ENCODE results near the gene TMEM218. TPM values are rescaled to one million over a fixed set of nuclear protein-coding genes. Genes with fewer than 3 reads are reported as not detected.

The TMEM218 gene
- total RNA-seq: 28.0 and 31.9 TPM in 2 replicates
- polyA plus RNA-seq: 33.9 and 34.8 TPM in 2 replicates
- polyA plus RNA-seq (2012): 19.1 and 19.3 TPM in 2 replicates
- 14.9 and 15.6 TPM in 2 replicates for polyA minus RNA-seq (ENCODE audit: low replicate concordance)

- Histone ChIP-seq H4K20me1 (ENCODE audit: control insufficient read depth, extremely low read depth, insufficient read depth, low read length) (no peaks in the 10 kb centered on the region), H3K4me1 (ENCODE audit: control insufficient read depth, extremely low read depth, insufficient read depth, low read length) (peaks cover 2% of the 10 kb centered on the region), H3K9me3 (ENCODE audit: control insufficient read depth, insufficient read depth, low read depth, low read length) (no peaks in the 10 kb centered on the region), H3K27me3 (ENCODE audit: control insufficient read depth, insufficient read depth, low read length) (no peaks in the 10 kb centered on the region), H3K9ac (ENCODE audit: insufficient read depth, low read length) (peak within 1 kb of the TSS; percentile 75), H3K79me2 (ENCODE audit: control insufficient read depth, insufficient read depth, low read length) (peaks cover 5% of the 10 kb centered on the region), H2AFZ (ENCODE audit: low read length) (peak within 1 kb of the TSS; percentile 92), H3K4me2 (ENCODE audit: extremely low read depth, insufficient read depth, low read length) (peak within 1 kb of the TSS; percentile 87), H3K27ac (ENCODE audit: insufficient read depth, low read length) (peak within 1 kb of the TSS; percentile 76), H3K36me3 (ENCODE audit: control insufficient read depth, insufficient read depth, low read length) (no peaks in the 10 kb centered on the region), H3K4me3 (replicated peaks in 1 of 4; ENCODE audit: control extremely low read depth in 1 of 4, insufficient read depth in 1 of 4, low read depth in 3 of 4, low read length in 4 of 4) (peak within 1 kb of the TSS; percentile 74 to 97 (median 81))
- TF ChIP-seq EZH2 (IDR thresholded peaks at IDR 0.05; ENCODE audit: low read length, missing control alignments): no peak
- no peak for TF ChIP-seq CTCF (conservative IDR thresholded peaks at IDR 0.05 in 1 of 2, IDR thresholded peaks at IDR 0.05 in 1 of 2; ENCODE audit: low read depth in 1 of 2, low read length in 2 of 2)
- DNase-seq (ENCODE audit: low read depth in 2 of 2): peak; percentile 99
Measured at GRCh38 chr11:125111343-125112207, at the start of gene TMEM218. TMEM218 (minus strand) TSS chr11:125111626; CDS start chr11:125102241, 9,385 bp downstream.

- Histone ChIP-seq H3K4me1 (ENCODE audit: control insufficient read depth, extremely low read depth, insufficient read depth, low read length) (no peaks in the 10 kb centered on the region), H3K4me2 (ENCODE audit: extremely low read depth, insufficient read depth, low read length) (no peak overlapping the region)
Measured at GRCh38 chr11:125157953-125158680, 46.7 kb upstream of the TMEM218 start.

More at GRCh38 chr11:125157953-125158680, 46.7 kb upstream of the TMEM218 start:
- H2AFZ ChIP-seq (ENCODE audit: low read length): no peak overlapping the region
- no peak for DNase-seq (ENCODE audit: low read depth in 2 of 2)
- H3K9ac ChIP-seq (ENCODE audit: insufficient read depth, low read length): no peak overlapping the region
- H3K9me3 ChIP-seq (ENCODE audit: control insufficient read depth, insufficient read depth, low read depth, low read length): no peaks in the 10 kb centered on the region
- H3K79me2 ChIP-seq (ENCODE audit: control insufficient read depth, insufficient read depth, low read length): no peaks in the 10 kb centered on the region
- no peak overlapping the region for H3K4me3 ChIP-seq (replicated peaks in 1 of 4; ENCODE audit: control extremely low read depth in 1 of 4, insufficient read depth in 1 of 4, low read depth in 3 of 4, low read length in 4 of 4)
- H3K27me3 ChIP-seq (ENCODE audit: control insufficient read depth, insufficient read depth, low read length): peaks cover 16% of the 10 kb centered on the region
- H3K36me3 ChIP-seq (ENCODE audit: control insufficient read depth, insufficient read depth, low read length): no peaks in the 10 kb centered on the region
- no peaks in the 10 kb centered on the region for H4K20me1 ChIP-seq (ENCODE audit: control insufficient read depth, extremely low read depth, insufficient read depth, low read length)
- H3K27ac ChIP-seq (ENCODE audit: insufficient read depth, low read length): no peak overlapping the region
- no peak for TF ChIP-seq CTCF (conservative IDR thresholded peaks at IDR 0.05 in 1 of 2, IDR thresholded peaks at IDR 0.05 in 1 of 2; ENCODE audit: low read depth in 1 of 2, low read length in 2 of 2)
- no peak for TF ChIP-seq EZH2 (IDR thresholded peaks at IDR 0.05; ENCODE audit: low read length, missing control alignments)
